ENCODE measurements around the gene DCDC2.

- TF ChIP-seq CTCF (IDR thresholded peaks at IDR 0.05 in 4 of 5, conservative IDR thresholded peaks at IDR 0.05 in 1 of 5), result no peak
- TF ChIP-seq POLR2A (IDR thresholded peaks at IDR 0.05), result no peak
Observed at GRCh38 chr6:24313251-24314141, 44.4 kb downstream of the DCDC2 start.

Data from gastrocnemius medialis (tissue), 4 donors.